Liver (tissue), 9 donors: Measurements from ENCODE around the gene DNAH5. TPM values are rescaled to one million over a fixed set of nuclear protein-coding genes. Genes with fewer than 3 reads are reported as not detected.

ENCODE experiments used
- DNase-seq: peaks from one replicate; pipeline ENCODE4 v3.0.0-alpha.2; 2017; ENCODE audit warnings: low spot score
- H3K27ac ChIP-seq, 2 donors: one replicate each; pipeline ENCODE4 v1.7.0; 2013; ENCODE audit warnings: inconsistent platforms in 2 of 2, low read length in 2 of 2, control low read depth in 1 of 2, low read depth in 1 of 2, mild to moderate bottlenecking in 1 of 2
- H3K27me3 ChIP-seq, 4 donors: one replicate each; pipeline versions ENCODE4 v1.6.1 to v1.7.0; 2013; ENCODE audit warnings: low read length in 3 of 4, inconsistent platforms in 1 of 4, mild to moderate bottlenecking in 1 of 4, moderate library complexity in 1 of 4; ENCODE audit not compliant: control insufficient read depth in 4 of 4, insufficient read depth in 4 of 4
- H3K36me3 ChIP-seq, 4 donors: one replicate each; pipeline versions ENCODE4 v1.6.1 to v1.7.0; 2013; ENCODE audit warnings: low read length in 3 of 4, mild to moderate bottlenecking in 3 of 4, low read depth in 1 of 4, moderate library complexity in 1 of 4; ENCODE audit not compliant: control insufficient read depth in 4 of 4, insufficient read depth in 3 of 4
- H3K4me1 ChIP-seq, 4 donors: one replicate each; pipeline versions ENCODE4 v1.6.1 to v1.7.0; 2013; ENCODE audit warnings: low read length in 3 of 4, mild to moderate bottlenecking in 3 of 4, moderate library complexity in 1 of 4; ENCODE audit not compliant: control insufficient read depth in 4 of 4, insufficient read depth in 4 of 4
- H3K4me3 ChIP-seq, 3 donors: one replicate each; pipeline versions ENCODE4 v1.6.1 to v1.7.0; 2013; ENCODE audit warnings: low read length in 3 of 3, control low read depth in 1 of 3, low read depth in 1 of 3, mild to moderate bottlenecking in 1 of 3
- H3K9ac ChIP-seq, 2 donors: one replicate each; pipeline ENCODE4 v1.7.0; 2013; ENCODE audit warnings: low read length in 2 of 2, mild to moderate bottlenecking in 2 of 2, moderate library complexity in 2 of 2, control low read depth in 1 of 2, low read depth in 1 of 2
- H3K9me3 ChIP-seq, 4 donors: one replicate each; pipeline versions ENCODE4 v1.6.1 to v1.7.0; 2013; ENCODE audit warnings: low read length in 3 of 4; ENCODE audit not compliant: control insufficient read depth in 4 of 4
- ATF3 ChIP-seq: IDR thresholded peaks from 2 replicates; pipeline ENCODE4 v1.6.1; 2016; ENCODE audit warnings: antibody characterized with exemption
- CTCF ChIP-seq: fragments of 150-350 bp; IDR thresholded peaks from 2 replicates; pipeline ENCODE4 v1.5.1; 2017; ENCODE audit warnings: improper control_type of control experiment, low read depth, low read length; ENCODE audit not compliant: missing input control
- EGR1 ChIP-seq, 2 donors: IDR thresholded peaks; 2 replicates each; pipeline ENCODE4 v1.6.1; 2016 to 2018; ENCODE audit warnings: antibody characterized with exemption in 2 of 2, low read depth in 2 of 2
- FOXA1 ChIP-seq: IDR thresholded peaks from 2 replicates; pipeline ENCODE4 v1.6.1; 2016; ENCODE audit warnings: antibody characterized with exemption
- FOXA2 ChIP-seq: IDR thresholded peaks from 2 replicates; pipeline ENCODE4 v1.6.1; 2016; ENCODE audit warnings: antibody characterized with exemption
- GABPA ChIP-seq, 2 donors: IDR thresholded peaks in 1 of 2; conservative IDR thresholded peaks in 1 of 2; 2 replicates each; pipeline ENCODE4 v1.6.1; 2016; ENCODE audit warnings: antibody characterized with exemption in 2 of 2, mild to moderate bottlenecking in 1 of 2, moderate library complexity in 1 of 2
- HNF4A ChIP-seq, 2 donors: conservative IDR thresholded peaks; 2 replicates each; pipeline ENCODE4 v1.6.1; 2016; ENCODE audit warnings: antibody characterized with exemption in 2 of 2, mild to moderate bottlenecking in 2 of 2
- HNF4G ChIP-seq: IDR thresholded peaks from 2 replicates; pipeline ENCODE4 v1.6.1; 2016; ENCODE audit warnings: antibody characterized with exemption
- JUND ChIP-seq, 2 donors: IDR thresholded peaks; 2 replicates each; pipeline ENCODE4 v1.6.1; 2016; ENCODE audit warnings: antibody characterized with exemption in 2 of 2
- NR2F2 ChIP-seq: IDR thresholded peaks from 2 replicates; pipeline ENCODE4 v1.6.1; 2016; ENCODE audit warnings: antibody characterized with exemption
- RAD21 ChIP-seq, 2 donors: IDR thresholded peaks; 2 replicates each; pipeline ENCODE4 v1.6.1; 2016; ENCODE audit warnings: antibody characterized with exemption in 2 of 2, mild to moderate bottlenecking in 2 of 2
- RXRA ChIP-seq, 2 donors: IDR thresholded peaks; 2 replicates each; pipeline ENCODE4 v1.6.1; 2017 to 2018; ENCODE audit warnings: antibody characterized with exemption in 2 of 2, mild to moderate bottlenecking in 1 of 2
- SP1 ChIP-seq: IDR thresholded peaks from 2 replicates; pipeline ENCODE4 v1.6.1; 2018; ENCODE audit warnings: antibody characterized with exemption, mild to moderate bottlenecking
- TAF1 ChIP-seq: conservative IDR thresholded peaks from 2 replicates; pipeline ENCODE4 v1.6.1; 2016; ENCODE audit warnings: antibody characterized with exemption, mild to moderate bottlenecking
- YY1 ChIP-seq: IDR thresholded peaks from 2 replicates; pipeline ENCODE4 v1.6.1; 2016; ENCODE audit warnings: antibody characterized with exemption, mild to moderate bottlenecking
- ZBTB33 ChIP-seq: IDR thresholded peaks from 2 replicates; pipeline ENCODE4 v1.6.1; 2016; ENCODE audit warnings: antibody characterized with exemption
- WGBS: extraction: QIAGEN DNeasy Blood & Tissue Kit; methylation state at CpG from one replicate; pipeline ENCODE4 v1.1.7; 2013; 5-methylcytosine and 5-hydroxymethylcytosine counted together
- polyA plus RNA-seq, 2 donors: library from polyadenylated mRNA; stranded (reverse) in 1 of 2; unstranded in 1 of 2; fragments of 200-250 nt in 1 of 2; fragments of >200 nt in 1 of 2; fragmentation: Nextera tagmentation in 1 of 2; extraction: Ambion mirVana in 1 of 2; gene quantifications; one replicate each; pipeline versions ENCODE4 v1.2.1 to v1.2.3, GENCODE V29; 2013 to 2015
- total RNA-seq, 2 donors: library from RNA; depleted of rRNA; stranded (reverse); fragments of >200 nt; gene quantifications; one replicate each; pipeline ENCODE4 v1.2.3, GENCODE V29; 2014
- donor health status: healthy.
- donor health status: healthy.
- donor health status: healthy.
- donor health status: healthy.
- donor health status: healthy.

The DNAH5 gene
- total and polyA plus RNA-seq, 4 donors: 0.19 to 14.8 (median 4.4) TPM

- TF ChIP-seq ATF3 (no peak), TAF1 (no peak), SP1 (no peak), JUND (IDR thresholded peaks at IDR 0.05) (no peak), ZBTB33 (no peak), EGR1 (IDR thresholded peaks at IDR 0.05; ENCODE audit: low read depth in 2 of 2) (no peak), NR2F2 (no peak), FOXA2 (no peak), FOXA1 (no peak)
These were observed 85.0 kb downstream of the DNAH5 start for GRCh38 chr5:13859270-13860065.

GRCh38 chr5:13843175-13843846 lies 101.2 kb downstream of the DNAH5 start:
- H3K9ac ChIP-seq: no peak overlapping the region
- peaks cover 0 to 2% (median 0%) of the 10 kb centered on the region in 4 donors for H3K27me3 ChIP-seq
- H3K4me1 ChIP-seq: no peaks in the 10 kb centered on the region
- no peak overlapping the region for H3K27ac ChIP-seq
- WGBS: 72% methylated on average over 6 of the region's 6 CpGs
- DNase-seq: no peak
- TF ChIP-seq RAD21 (IDR thresholded peaks at IDR 0.05): no peak
- TF ChIP-seq JUND (IDR thresholded peaks at IDR 0.05): no peak
- no peak for TF ChIP-seq GABPA (IDR thresholded peaks at IDR 0.05 in 1 of 2, conservative IDR thresholded peaks at IDR 0.05 in 1 of 2)
- TF ChIP-seq FOXA2: no peak
- H3K9me3 ChIP-seq: no peaks in the 10 kb centered on the region
- H3K4me3 ChIP-seq: no peak overlapping the region
- H3K36me3 ChIP-seq: no peaks in the 10 kb centered on the region

More at GRCh38 chr5:13859270-13860065, 85.0 kb downstream of the DNAH5 start:
- H3K4me3 ChIP-seq: no peak overlapping the region
- no peaks in the 10 kb centered on the region for H3K4me1 ChIP-seq
- H3K9ac ChIP-seq: no peak overlapping the region
- no peaks in the 10 kb centered on the region for H3K36me3 ChIP-seq
- 60% methylated on average over 5 of the region's 5 CpGs for WGBS
- H3K27me3 ChIP-seq: no peaks in the 10 kb centered on the region
- H3K9me3 ChIP-seq: peaks cover 0 to 2% (median 0%) of the 10 kb centered on the region in 4 donors
- no peak overlapping the region for H3K27ac ChIP-seq
- no peak for DNase-seq

- TF ChIP-seq EGR1 (IDR thresholded peaks at IDR 0.05; ENCODE audit: low read depth in 2 of 2) (no peak), FOXA2 (no peak), RXRA (IDR thresholded peaks at IDR 0.05) (no peak), NR2F2 (no peak), HNF4G (no peak), YY1 (no peak), FOXA1 (no peak), ZBTB33 (no peak), RAD21 (IDR thresholded peaks at IDR 0.05) (no peak), GABPA (IDR thresholded peaks at IDR 0.05 in 1 of 2, conservative IDR thresholded peaks at IDR 0.05 in 1 of 2) (no peak), CTCF (no peak), JUND (IDR thresholded peaks at IDR 0.05) (no peak), HNF4A (conservative IDR thresholded peaks at IDR 0.05) (no peak)
- no peak overlapping the region for H3K27ac ChIP-seq
- no peaks in the 10 kb centered on the region for H3K36me3 ChIP-seq
- H3K4me3 ChIP-seq: no peak overlapping the region
- 42% methylated on average over 3 of the region's 3 CpGs for WGBS
- H3K27me3 ChIP-seq: no peaks in the 10 kb centered on the region
- no peak for DNase-seq
- no peaks in the 10 kb centered on the region for H3K4me1 ChIP-seq
- peaks cover under 1 to 6% (median 4%) of the 10 kb centered on the region in 4 donors for H3K9me3 ChIP-seq
- H3K9ac ChIP-seq: no peak overlapping the region
These were observed 111.0 kb downstream of the DNAH5 start for GRCh38 chr5:13833440-13833839.
